ENCODE data around the gene ARHGAP29. TPM values are rescaled to one million over a fixed set of nuclear protein-coding genes. Genes with fewer than 3 reads are reported as not detected.

Gene ARHGAP29
- total and polyA plus RNA-seq, 2 of the 8 experiments (the other 6 are each of a cell fraction or from before 2014, with no cell fraction given): 0.57 to 3.2 TPM

- Histone ChIP-seq H2BK5ac (ENCODE audit: low read depth, low read length) (no peak overlapping the region), H3K79me2 (ENCODE audit: control insufficient read depth in 1 of 2, insufficient read depth in 2 of 2, low read length in 2 of 2) (no peaks in the 10 kb centered on the region), H3K4me1 (replicated peaks in 1 of 4; ENCODE audit: control insufficient read depth in 3 of 4, insufficient read depth in 4 of 4, low read length in 3 of 4) (no peaks in the 10 kb centered on the region), H3K56ac (replicated peaks; ENCODE audit: insufficient read length, low read depth, low read length) (no peak overlapping the region), H4K5ac (ENCODE audit: insufficient read length, low read depth, low read length) (no peak overlapping the region), H3K4me2 (ENCODE audit: insufficient read depth in 1 of 2, low read depth in 2 of 2, low read length in 2 of 2) (no peak overlapping the region), H4K20me1 (replicated peaks in 1 of 2; ENCODE audit: control insufficient read depth in 1 of 2, insufficient read depth in 2 of 2, low read length in 2 of 2) (no peaks in the 10 kb centered on the region), H4K91ac (replicated peaks; ENCODE audit: insufficient read length, low read length) (no peak overlapping the region), H3K4me3 (ENCODE audit: extremely low read depth in 1 of 4, insufficient read depth in 2 of 4, low read depth in 3 of 4, low read length in 4 of 4) (no peak overlapping the region), H3K23ac (ENCODE audit: insufficient read length) (no peak overlapping the region), H3K36me3 (ENCODE audit: control insufficient read depth in 2 of 4, insufficient read depth in 4 of 4, low read length in 3 of 4) (no peaks in the 10 kb centered on the region), H2BK20ac (ENCODE audit: low read length) (no peak overlapping the region), H3K9me3 (ENCODE audit: insufficient read depth in 2 of 2, low read depth in 1 of 2, low read length in 1 of 2) (no peaks in the 10 kb centered on the region), H2BK120ac (replicated peaks; ENCODE audit: low read depth, low read length) (no peak overlapping the region), H3K14ac (ENCODE audit: insufficient read length) (no peak overlapping the region), H3K79me1 (ENCODE audit: low read depth, low read length) (no peaks in the 10 kb centered on the region), H3K27me3 (replicated peaks in 1 of 4; ENCODE audit: control insufficient read depth in 3 of 4, extremely low read depth in 1 of 4, insufficient read depth in 3 of 4, low read length in 3 of 4) (no peaks in the 10 kb centered on the region; a peak in 2 of 7 replicates), H3K23me2 (ENCODE audit: low read depth, low read length) (no peaks in the 10 kb centered on the region), H2AFZ (ENCODE audit: low read length) (no peak overlapping the region), H2BK12ac (ENCODE audit: low read depth, low read length) (no peak overlapping the region), H3K9ac (replicated peaks in 1 of 4; ENCODE audit: extremely low read depth in 1 of 4, low read depth in 3 of 4, low read length in 3 of 4) (no peak overlapping the region), H3K18ac (ENCODE audit: extremely low read depth, low read length) (no peak overlapping the region), H3K4ac (replicated peaks; ENCODE audit: insufficient read length, low read depth, low read length) (no peak overlapping the region), H3K27ac (ENCODE audit: low read depth, low read length) (no peak overlapping the region), H2BK15ac (ENCODE audit: low read length) (no peak overlapping the region), H2AK5ac (ENCODE audit: low read depth, low read length) (no peak overlapping the region), H4K8ac (ENCODE audit: extremely low read depth, insufficient read depth, low read length) (no peak overlapping the region)
- CTCF ChIA-PET (ENCODE audit: partially characterized antibody): interaction anchor here (0.9 to 1.5 kb wide), 5 partner anchors 16 to 229 kb away, joined by 3 to 10 read pairs (median 3); no protein-coding TSS in a partner anchor
- no peak for DNase-seq (ENCODE audit: low read depth in 1 of 2, low spot score in 2 of 2)
- no peak for FAIRE-seq
- POLR2A ChIA-PET (ENCODE audit: partially characterized antibody): no interaction called here
- 90% methylated on average over 2 of the region's 2 CpGs; no CpG with 5 or more reads in 1 of the 2 experiments for WGBS, 2 experiments (ENCODE audit: extremely low coverage in 1 of 2, insufficient coverage in 1 of 2, insufficient read length in 1 of 2, insufficient replicate concordance in 2 of 2, low coverage in 1 of 2, low lambda C conversion rate in 2 of 2, missing lambda C conversion rate in 1 of 2)
- TF ChIP-seq EGR1 (IDR thresholded peaks at IDR 0.05; ENCODE audit: borderline replicate concordance, low read depth, low read length) (no peak), BACH1 (IDR thresholded peaks at IDR 0.05; ENCODE audit: low read length) (no peak), CBX8 (IDR thresholded peaks at IDR 0.05; ENCODE audit: borderline replicate concordance, low read depth, low read length) (no peak), KDM5A (IDR thresholded peaks at IDR 0.05; ENCODE audit: low read length) (no peak), ASH2L (IDR thresholded peaks at IDR 0.05; ENCODE audit: low read length) (no peak), JUND (IDR thresholded peaks at IDR 0.05; ENCODE audit: low read length) (no peak), KDM4A (IDR thresholded peaks at IDR 0.05; ENCODE audit: low read depth, low read length, severe bottlenecking) (no peak), HDAC2 (IDR thresholded peaks at IDR 0.05; ENCODE audit: borderline replicate concordance in 1 of 2, low read depth in 2 of 2, low read length in 2 of 2) (no peak), TAF1 (IDR thresholded peaks at IDR 0.05; ENCODE audit: low read depth, low read length) (no peak), SIN3A (conservative IDR thresholded peaks at IDR 0.05 in 1 of 2, IDR thresholded peaks at IDR 0.05 in 1 of 2; ENCODE audit: low read depth in 1 of 2, low read length in 2 of 2) (no peak), CHD2 (IDR thresholded peaks at IDR 0.05; ENCODE audit: low read length) (no peak), E2F6 (IDR thresholded peaks at IDR 0.05) (no peak), ZNF274 (IDR thresholded peaks at IDR 0.05; ENCODE audit: borderline replicate concordance, extremely low read depth, low read length) (no peak), MAX (IDR thresholded peaks at IDR 0.05) (no peak)
Observed at GRCh38 chr1:94274561-94274960, 37.2 kb upstream of the ARHGAP29 start.
